ENCODE results near the gene MARVELD2. TPM values are rescaled to one million over a fixed set of nuclear protein-coding genes. Genes with fewer than 3 reads are reported as not detected.
"Not testable (repeated sequence)": the region's sequence is repeated elsewhere in the genome, so short reads cannot be mapped to it uniquely, and the experiment has no call there.

MARVELD2 gene
- total and polyA plus RNA-seq, 7 donors = 0.03 to 0.25 (median 0.11) TPM; not detected in 1

DNA sequence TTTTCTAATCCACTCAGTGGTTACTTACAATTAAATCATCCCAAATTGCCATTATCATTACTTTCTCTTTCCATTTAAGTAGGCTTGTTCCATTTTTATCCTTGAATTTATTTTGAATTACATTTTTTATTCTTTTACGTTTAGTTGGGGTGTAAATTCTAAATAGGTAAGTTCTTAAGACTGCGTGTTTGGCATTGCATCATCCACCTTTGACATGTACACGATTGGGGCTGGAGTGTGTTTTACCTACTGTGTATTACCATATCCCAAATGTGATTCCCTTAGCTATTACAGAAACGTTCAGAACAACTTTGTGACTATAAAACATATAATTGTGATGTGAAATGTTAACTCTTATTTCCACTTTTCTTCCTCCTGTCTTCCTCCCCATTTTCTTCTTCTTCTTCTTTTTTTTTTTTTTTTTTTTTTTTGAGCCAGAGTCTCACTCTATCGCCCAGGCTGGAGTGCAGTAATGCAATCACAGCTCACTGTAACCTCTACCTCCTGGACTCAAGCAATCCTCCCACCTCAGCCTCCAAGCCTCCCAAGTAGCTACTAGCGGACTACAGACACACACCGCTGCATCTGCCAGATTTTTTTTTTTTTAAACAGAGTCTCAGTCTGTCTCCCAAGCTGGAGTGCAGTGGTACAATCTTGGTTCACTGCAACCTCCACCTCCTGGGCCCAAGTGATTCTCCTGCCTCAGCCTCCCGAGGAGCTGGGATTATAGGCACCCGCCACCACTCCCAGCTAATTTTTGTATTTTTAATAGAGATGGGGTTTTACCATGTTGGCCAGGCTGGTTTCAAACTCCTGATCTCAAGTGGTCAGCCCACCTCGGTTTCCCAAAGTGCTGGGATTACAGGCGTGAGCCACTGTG is 16.7 kb downstream of the MARVELD2 start:
- no peak for ATAC-seq
- DNase-seq = no peak
- no peaks in the 10 kb centered on the region for H3K9me3 ChIP-seq
- WGBS, 3 donors = 82 to 84% (median 82%) methylated on average over 11 of the region's 11 CpGs
- intact Hi-C loops (cut with DNase I) = no loop called here
- TF ChIP-seq CTCF (IDR thresholded peaks at IDR 0.05) = no peak
- no peaks in the 10 kb centered on the region for H3K27me3 ChIP-seq (ENCODE audit: insufficient read depth in 3 of 3, low read length in 2 of 3)
- no peaks in the 10 kb centered on the region for H3K36me3 ChIP-seq (ENCODE audit: insufficient read depth in 1 of 2, low read depth in 1 of 2)
- H3K4me3 ChIP-seq = no peak overlapping the region
- no peaks in the 10 kb centered on the region for H3K4me1 ChIP-seq
- H3K27ac ChIP-seq = no peak overlapping the region

GRCh38 chr5:69432412-69433206 is 17.7 kb downstream of the MARVELD2 start:
- DNase-seq (no peak), ATAC-seq (no peak)
- Histone ChIP-seq H3K27me3 (ENCODE audit: insufficient read depth in 3 of 3, low read length in 2 of 3) (no peaks in the 10 kb centered on the region), H3K27ac (no peak overlapping the region), H3K4me3 (no peak overlapping the region), H3K9me3 (no peaks in the 10 kb centered on the region), H3K36me3 (ENCODE audit: insufficient read depth in 1 of 2, low read depth in 1 of 2) (no peaks in the 10 kb centered on the region), H3K4me1 (no peaks in the 10 kb centered on the region)
- TF ChIP-seq CTCF (IDR thresholded peaks at IDR 0.05) = no peak
- 76 to 84% (median 79%) methylated on average over 8 of the region's 8 CpGs for WGBS, 3 donors
- intact Hi-C loops (cut with DNase I) = no loop called here

- intact Hi-C loops (cut with DNase I); H3K4me3 ChIP-seq; H3K36me3 ChIP-seq (ENCODE audit: insufficient read depth in 1 of 2, low read depth in 1 of 2); H3K27me3 ChIP-seq (ENCODE audit: insufficient read depth in 3 of 3, low read length in 2 of 3); ATAC-seq; H3K9me3 ChIP-seq; DNase-seq; H3K4me1 ChIP-seq; H3K27ac ChIP-seq: not testable (repeated sequence)
- 88 to 93% (median 92%) methylated on average over 5 of the region's 5 CpGs for WGBS, 3 donors
Measured at GRCh38 chr5:69435276-69435884, 20.5 kb downstream of the MARVELD2 start.

GRCh38 chr5:69444127-69444754 is 29.3 kb downstream of the MARVELD2 start:
- intact Hi-C loops (cut with DNase I) = no loop called here

More at GRCh38 chr5:69444127-69444754, 29.3 kb downstream of the MARVELD2 start:
- Histone ChIP-seq H3K4me1 (no peaks in the 10 kb centered on the region), H3K27ac (no peak overlapping the region), H3K36me3 (ENCODE audit: insufficient read depth in 1 of 2, low read depth in 1 of 2) (no peaks in the 10 kb centered on the region), H3K27me3 (ENCODE audit: insufficient read depth in 3 of 3, low read length in 2 of 3) (no peaks in the 10 kb centered on the region), H3K4me3 (no peak overlapping the region), H3K9me3 (no peaks in the 10 kb centered on the region)
- DNase-seq = no peak
- no peak for ATAC-seq
- no peak for TF ChIP-seq CTCF (IDR thresholded peaks at IDR 0.05)
- 84 to 85% (median 85%) methylated on average over 7 of the region's 7 CpGs for WGBS, 3 donors
